ENCODE measurements around the gene LIN7A. TPM values are rescaled to one million over a fixed set of nuclear protein-coding genes. Genes with fewer than 3 reads are reported as not detected.
A peak's percentile ranks its signal among the peaks of the same experiment; 100 is the strongest.

LIN7A gene
- total and polyA plus RNA-seq, 2 experiments from 2014 or later = 5.2 to 9.9 TPM

DNA sequence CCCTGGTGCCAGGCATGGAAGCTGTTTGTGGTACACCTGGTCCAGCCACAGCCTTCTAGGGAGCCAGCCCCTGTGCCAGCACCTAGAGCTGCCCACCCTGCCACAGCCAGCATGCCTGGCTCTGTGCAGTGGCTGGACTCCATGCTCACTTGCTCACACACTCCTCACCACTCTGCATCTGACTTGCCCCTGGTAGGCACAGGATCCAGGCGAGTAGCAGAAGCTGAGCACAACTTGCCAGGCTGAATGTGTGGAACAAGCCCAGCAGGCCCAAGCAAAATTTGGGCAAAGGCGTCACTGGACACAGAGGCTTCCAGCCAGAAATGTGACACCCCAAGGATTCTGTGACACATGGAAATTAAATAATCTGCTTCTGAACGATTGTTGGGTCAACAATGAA, 114.3 kb downstream of the LIN7A start:
- Histone ChIP-seq H3K4me1 (ENCODE audit: insufficient read depth) (no peaks in the 10 kb centered on the region), H3K27me3 (no peaks in the 10 kb centered on the region), H4K20me1 (ENCODE audit: insufficient read depth, poor library complexity, severe bottlenecking) (no peaks in the 10 kb centered on the region), H3K4me2 (no peak overlapping the region), H3K4me3 (no peak overlapping the region), H3K9me3 (ENCODE audit: low read depth) (no peaks in the 10 kb centered on the region), H3K79me2 (no peaks in the 10 kb centered on the region), H3K27ac (no peak overlapping the region), H3K36me3 (replicated peaks; ENCODE audit: insufficient read depth, low read depth) (no peaks in the 10 kb centered on the region), H2AFZ (no peak overlapping the region), H3K9me2 (replicated peaks; ENCODE audit: insufficient read depth) (no peaks in the 10 kb centered on the region)
- WGBS (ENCODE audit: low lambda C conversion rate, missing lambda C conversion rate) = 69% methylated on average over 3 of the region's 3 CpGs
- no peak for DNase-seq (ENCODE audit: low spot score)
- TF ChIP-seq EZH2 (IDR thresholded peaks at IDR 0.05; ENCODE audit: borderline replicate concordance) (no peak), EZH2phosphoT487 (IDR thresholded peaks at IDR 0.05; ENCODE audit: low read depth, severe bottlenecking, unreplicated experiment) (no peak)
- TF ChIP-seq, protein P1, sequence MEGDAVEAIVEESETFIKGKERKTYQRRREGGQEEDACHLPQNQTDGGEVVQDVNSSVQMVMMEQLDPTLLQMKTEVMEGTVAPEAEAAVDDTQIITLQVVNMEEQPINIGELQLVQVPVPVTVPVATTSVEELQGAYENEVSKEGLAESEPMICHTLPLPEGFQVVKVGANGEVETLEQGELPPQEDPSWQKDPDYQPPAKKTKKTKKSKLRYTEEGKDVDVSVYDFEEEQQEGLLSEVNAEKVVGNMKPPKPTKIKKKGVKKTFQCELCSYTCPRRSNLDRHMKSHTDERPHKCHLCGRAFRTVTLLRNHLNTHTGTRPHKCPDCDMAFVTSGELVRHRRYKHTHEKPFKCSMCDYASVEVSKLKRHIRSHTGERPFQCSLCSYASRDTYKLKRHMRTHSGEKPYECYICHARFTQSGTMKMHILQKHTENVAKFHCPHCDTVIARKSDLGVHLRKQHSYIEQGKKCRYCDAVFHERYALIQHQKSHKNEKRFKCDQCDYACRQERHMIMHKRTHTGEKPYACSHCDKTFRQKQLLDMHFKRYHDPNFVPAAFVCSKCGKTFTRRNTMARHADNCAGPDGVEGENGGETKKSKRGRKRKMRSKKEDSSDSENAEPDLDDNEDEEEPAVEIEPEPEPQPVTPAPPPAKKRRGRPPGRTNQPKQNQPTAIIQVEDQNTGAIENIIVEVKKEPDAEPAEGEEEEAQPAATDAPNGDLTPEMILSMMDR (IDR thresholded peaks at IDR 0.05; ENCODE audit: poor library complexity) = no peak

DNA sequence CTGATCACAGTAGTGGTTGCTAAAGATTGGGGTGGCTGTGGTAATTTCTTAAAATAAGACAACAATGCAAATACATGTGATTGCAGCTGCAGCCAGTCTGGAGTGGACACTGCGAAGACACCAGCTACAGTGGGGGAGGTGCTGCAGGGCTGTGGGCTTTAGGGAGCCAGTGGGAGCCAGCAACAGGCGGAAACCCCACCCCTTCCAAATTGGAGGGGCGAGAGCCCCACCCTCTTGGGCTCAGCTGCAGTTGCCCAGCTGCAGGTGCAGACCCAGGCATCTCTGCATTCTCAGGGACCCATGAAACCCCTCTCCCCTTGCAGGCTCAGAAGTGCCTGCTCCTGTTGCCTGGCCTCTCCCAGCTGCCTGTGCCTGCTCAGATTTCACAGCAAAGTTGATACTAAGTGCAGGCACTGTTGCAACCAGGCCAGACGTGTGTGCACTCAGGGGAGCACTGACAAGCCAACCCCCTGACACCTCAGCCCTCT, 116.2 kb downstream of the LIN7A start:
- Histone ChIP-seq H3K9me3 (ENCODE audit: low read depth) (no peaks in the 10 kb centered on the region), H3K4me2 (no peak overlapping the region), H2AFZ (no peak overlapping the region), H3K36me3 (replicated peaks; ENCODE audit: insufficient read depth, low read depth) (no peaks in the 10 kb centered on the region), H3K27me3 (no peaks in the 10 kb centered on the region), H3K9me2 (replicated peaks; ENCODE audit: insufficient read depth) (no peaks in the 10 kb centered on the region), H3K79me2 (no peaks in the 10 kb centered on the region), H3K4me1 (ENCODE audit: insufficient read depth) (no peaks in the 10 kb centered on the region), H4K20me1 (ENCODE audit: insufficient read depth, poor library complexity, severe bottlenecking) (no peaks in the 10 kb centered on the region), H3K4me3 (no peak overlapping the region), H3K27ac (no peak overlapping the region)
- TF ChIP-seq, protein P1 (IDR thresholded peaks at IDR 0.05; ENCODE audit: poor library complexity) = no peak
- no peak for TF ChIP-seq EZH2phosphoT487 (IDR thresholded peaks at IDR 0.05; ENCODE audit: low read depth, severe bottlenecking, unreplicated experiment)
- TF ChIP-seq EZH2 (IDR thresholded peaks at IDR 0.05; ENCODE audit: borderline replicate concordance) = no peak
- WGBS (ENCODE audit: low lambda C conversion rate, missing lambda C conversion rate) = 81% methylated on average over 4 of the region's 4 CpGs
- peak; percentile 18 for DNase-seq (ENCODE audit: low spot score)

DNA sequence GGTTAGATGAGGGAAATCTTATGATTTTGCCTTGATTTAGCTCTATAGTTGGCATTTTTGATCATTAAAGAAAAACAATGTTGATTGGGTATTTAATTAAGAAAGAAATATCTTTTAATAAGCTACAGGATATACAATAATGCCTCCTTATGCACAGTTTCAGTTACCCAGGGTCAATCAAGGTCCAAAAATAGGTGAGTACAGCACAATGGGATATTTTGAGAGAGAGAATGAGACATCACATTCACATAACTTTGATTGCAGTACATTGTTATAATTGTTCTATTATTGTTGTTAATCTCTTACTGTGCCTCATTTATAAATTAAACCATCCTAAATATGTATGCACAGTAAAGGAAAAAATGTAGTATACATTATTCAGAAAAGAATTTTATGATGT, 118.9 kb downstream of the LIN7A start:
- Histone ChIP-seq H2AFZ (no peak overlapping the region), H3K4me3 (no peak overlapping the region), H3K36me3 (replicated peaks; ENCODE audit: insufficient read depth, low read depth) (no peaks in the 10 kb centered on the region), H4K20me1 (ENCODE audit: insufficient read depth, poor library complexity, severe bottlenecking) (no peaks in the 10 kb centered on the region), H3K79me2 (no peaks in the 10 kb centered on the region), H3K4me2 (no peak overlapping the region), H3K27me3 (no peaks in the 10 kb centered on the region), H3K9me2 (replicated peaks; ENCODE audit: insufficient read depth) (no peaks in the 10 kb centered on the region), H3K4me1 (ENCODE audit: insufficient read depth) (no peaks in the 10 kb centered on the region), H3K27ac (no peak overlapping the region), H3K9me3 (ENCODE audit: low read depth) (no peaks in the 10 kb centered on the region)
- DNase-seq (ENCODE audit: low spot score) = no peak
- TF ChIP-seq EZH2phosphoT487 (IDR thresholded peaks at IDR 0.05; ENCODE audit: low read depth, severe bottlenecking, unreplicated experiment) = no peak
- TF ChIP-seq, protein P1 (IDR thresholded peaks at IDR 0.05; ENCODE audit: poor library complexity) = no peak

DNA sequence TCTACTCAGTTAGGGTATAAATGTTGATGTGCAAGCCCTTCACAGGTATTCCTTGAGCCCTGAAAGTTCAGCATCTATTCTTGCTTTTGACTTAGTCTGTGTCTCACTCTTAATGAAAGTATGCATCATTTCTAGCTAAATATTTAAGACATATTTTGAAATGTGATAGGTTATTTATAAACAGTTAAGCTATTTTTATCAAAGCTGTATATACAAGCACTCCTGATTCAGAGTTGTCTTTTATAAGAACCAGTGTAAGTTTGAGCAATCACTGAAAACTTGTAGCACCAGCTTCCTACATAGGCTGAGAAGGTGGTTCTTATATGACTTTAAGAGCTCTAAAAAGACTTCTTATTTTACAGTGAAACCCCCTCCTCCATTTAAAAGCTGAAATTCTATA, 122.4 kb downstream of the LIN7A start:
- H3K27ac ChIP-seq = no peak overlapping the region
- TF ChIP-seq EZH2 (IDR thresholded peaks at IDR 0.05; ENCODE audit: borderline replicate concordance) = no peak
- TF ChIP-seq EZH2phosphoT487 (IDR thresholded peaks at IDR 0.05; ENCODE audit: low read depth, severe bottlenecking, unreplicated experiment) = no peak
- TF ChIP-seq, protein P1 (IDR thresholded peaks at IDR 0.05; ENCODE audit: poor library complexity) = no peak
- no peaks in the 10 kb centered on the region for H3K4me1 ChIP-seq (ENCODE audit: insufficient read depth)
- H3K4me2 ChIP-seq = no peak overlapping the region
- no peaks in the 10 kb centered on the region for H3K9me2 ChIP-seq (replicated peaks; ENCODE audit: insufficient read depth)
- no peaks in the 10 kb centered on the region for H3K9me3 ChIP-seq (ENCODE audit: low read depth)
- DNase-seq (ENCODE audit: low spot score) = no peak
- H4K20me1 ChIP-seq (ENCODE audit: insufficient read depth, poor library complexity, severe bottlenecking) = no peaks in the 10 kb centered on the region
- no peaks in the 10 kb centered on the region for H3K79me2 ChIP-seq
- no peaks in the 10 kb centered on the region for H3K27me3 ChIP-seq
- no peak overlapping the region for H2AFZ ChIP-seq
- H3K36me3 ChIP-seq (replicated peaks; ENCODE audit: insufficient read depth, low read depth) = no peaks in the 10 kb centered on the region
- H3K4me3 ChIP-seq = no peak overlapping the region
